Measurements from ENCODE around the gene VHLL. TPM values are rescaled to one million over a fixed set of nuclear protein-coding genes. Genes with fewer than 3 reads are reported as not detected.

VHLL gene
- total RNA-seq (2022; extraction: Qiagen RNA extraction): not detected in 5 replicates

DNA sequence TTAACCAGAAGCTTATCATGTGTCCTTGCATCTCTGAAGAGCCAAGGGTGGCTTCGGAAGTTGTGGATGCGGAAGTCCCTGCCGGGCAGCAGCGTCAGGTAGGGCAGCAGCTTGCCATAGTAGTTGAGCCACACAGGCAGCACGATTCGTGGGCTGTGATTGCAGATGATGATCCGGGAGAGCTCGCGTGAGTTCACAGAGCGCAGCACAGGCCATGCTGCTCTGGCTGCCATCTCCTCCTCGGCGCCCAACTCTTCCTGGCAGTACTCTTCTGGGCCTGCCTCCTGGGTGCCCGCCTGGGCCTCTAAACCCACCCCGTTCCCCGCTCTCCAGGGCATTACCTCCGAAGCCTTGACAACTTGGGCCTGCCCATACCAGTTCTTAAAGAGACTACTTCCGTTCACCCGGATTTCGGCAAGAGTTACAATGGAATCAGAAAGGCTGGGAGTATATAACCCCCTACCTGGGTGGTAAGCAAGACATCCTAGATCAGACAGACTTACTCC, at the start of gene VHLL:
Gene VHLL (minus strand): TSS at position 456 of the 506 bp plus-strand sequence. CDS start 118 bp downstream, at position 338.

GRCh38 chr1:156338180-156338976, 39.3 kb upstream of the VHLL start, which contains the start of the genes CCT3 and TSACC:
Gene CCT3, minus strand, starts transcription at chr1:156338292. Its CDS starts 108 bp downstream, at chr1:156338184.
Gene TSACC, plus strand, starts transcription at chr1:156338526. Its CDS starts 1,232 bp downstream, at chr1:156339758.

GRCh38 chr1:156295391-156295947, 3.6 kb downstream of the VHLL start, which contains the start of gene GLMP:
Gene GLMP, minus strand, starts transcription at chr1:156295679. Its CDS starts 34 bp downstream, at chr1:156295645.

GRCh38 chr1:156284112-156284511, 15.0 kb downstream of the VHLL start, which contains the start of gene TMEM79:
Gene TMEM79, plus strand, starts transcription at chr1:156284325. Its CDS starts 902 bp downstream, at chr1:156285227.

GRCh38 chr1:156282479-156283222, 16.5 kb downstream of the VHLL start, which contains the start of gene SMG5:
Gene SMG5, minus strand, starts transcription at chr1:156282825. Its CDS starts 145 bp downstream, at chr1:156282680.

Other genes with a start within 250 kb of the VHLL start
- gene UBQLN4, start 245.5 kb downstream of the VHLL start, total RNA-seq (2022; extraction: Qiagen RNA extraction): 35.9 to 45.7 TPM (median 42.4 TPM) in 5 replicates
- 160 to 166 TPM (median 161 TPM) in 5 replicates for gene LAMTOR2, start 244.5 kb downstream of the VHLL start, total RNA-seq (2022; extraction: Qiagen RNA extraction)
- 0.21 TPM in 1 of 5 replicates, not detected in the others for gene RAB25, start 238.1 kb downstream of the VHLL start, total RNA-seq (2022; extraction: Qiagen RNA extraction)
- gene MEX3A, start 216.8 kb downstream of the VHLL start, total RNA-seq (2022; extraction: Qiagen RNA extraction): 1.3 to 2.9 TPM (median 2.8 TPM) in 5 replicates
- 587 to 756 TPM (median 723 TPM) in 5 replicates for gene LMNA, start 184.6 kb downstream of the VHLL start, total RNA-seq (2022; extraction: Qiagen RNA extraction)
- gene SEMA4A, start 145.7 kb downstream of the VHLL start, total RNA-seq (2022; extraction: Qiagen RNA extraction): 0.20 to 0.46 TPM (median 0.42 TPM) in 5 replicates
- 24.3 to 27.6 TPM (median 26.9 TPM) in 5 replicates for gene SLC25A44, start 105.2 kb downstream of the VHLL start, total RNA-seq (2022; extraction: Qiagen RNA extraction)
- gene PMF1, start 86.3 kb downstream of the VHLL start, total RNA-seq (2022; extraction: Qiagen RNA extraction): 53.2 to 62.7 TPM (median 60.1 TPM) in 5 replicates
- 0.34 to 0.75 TPM (median 0.52 TPM) in 4 of 5 replicates, not detected in the other for gene BGLAP, start 57.1 kb downstream of the VHLL start, total RNA-seq (2022; extraction: Qiagen RNA extraction)
- 2.0 to 4.9 TPM (median 4.5 TPM) in 5 replicates for gene PAQR6, start 51.3 kb downstream of the VHLL start, total RNA-seq (2022; extraction: Qiagen RNA extraction)
- 39.5 to 49.8 TPM (median 48.2 TPM) in 5 replicates for gene SMG5, start 16.5 kb downstream of the VHLL start, total RNA-seq (2022; extraction: Qiagen RNA extraction)
- 6.8 to 10.2 TPM (median 8.9 TPM) in 5 replicates for gene TMEM79, start 15.0 kb downstream of the VHLL start, total RNA-seq (2022; extraction: Qiagen RNA extraction)
- gene GLMP, start 3.6 kb downstream of the VHLL start, total RNA-seq (2022; extraction: Qiagen RNA extraction): 33.5 to 52.1 TPM (median 46.7 TPM) in 5 replicates
- 392 to 439 TPM (median 400 TPM) in 5 replicates for gene CCT3, start 39.0 kb upstream of the VHLL start, total RNA-seq (2022; extraction: Qiagen RNA extraction)
- 1.8 to 4.1 TPM (median 2.1 TPM) in 5 replicates for gene TSACC, start 39.2 kb upstream of the VHLL start, total RNA-seq (2022; extraction: Qiagen RNA extraction)
- gene RHBG, start 69.9 kb upstream of the VHLL start, total RNA-seq (2022; extraction: Qiagen RNA extraction): not detected in 5 replicates
- gene MEF2D, start 201.5 kb upstream of the VHLL start, total RNA-seq (2022; extraction: Qiagen RNA extraction): 20.9 to 35.5 TPM (median 30.3 TPM) in 5 replicates